Measurements from ENCODE around the gene TBC1D20.

TBC1D20 gene

DNA sequence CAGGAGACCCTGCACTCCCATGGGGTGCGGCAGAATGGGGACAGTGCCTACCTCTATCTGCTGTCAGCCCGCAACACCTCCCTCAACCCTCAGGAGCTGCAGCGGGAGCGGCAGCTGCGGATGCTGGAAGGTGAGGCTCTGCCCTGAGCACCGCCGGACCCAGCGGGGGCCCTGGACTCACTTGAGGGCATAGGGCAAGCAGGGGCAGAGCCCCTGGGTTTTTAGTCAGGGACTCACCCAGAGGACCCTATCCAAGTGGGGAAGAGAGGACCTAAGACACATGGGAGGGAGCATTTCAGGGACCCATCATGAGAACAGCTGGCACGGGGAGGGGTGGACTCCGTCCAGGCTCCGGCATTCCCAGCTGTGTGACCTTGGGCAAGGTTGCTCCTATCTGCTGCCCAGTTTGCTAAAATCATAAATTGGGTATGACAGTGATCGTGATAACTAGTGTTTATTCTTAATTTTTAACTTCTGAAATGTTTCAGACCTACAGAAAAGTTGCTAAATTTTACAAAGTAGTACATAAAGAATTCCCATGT is 44.5 kb downstream of the TBC1D20 start:
- no peak overlapping the region for H3K4me3 ChIP-seq (replicated peaks in 1 of 2; ENCODE audit: low read depth in 2 of 2, low read length in 2 of 2)
- DNase-seq (ENCODE audit: low read depth in 2 of 2): no peak
- TF ChIP-seq, protein P1, sequence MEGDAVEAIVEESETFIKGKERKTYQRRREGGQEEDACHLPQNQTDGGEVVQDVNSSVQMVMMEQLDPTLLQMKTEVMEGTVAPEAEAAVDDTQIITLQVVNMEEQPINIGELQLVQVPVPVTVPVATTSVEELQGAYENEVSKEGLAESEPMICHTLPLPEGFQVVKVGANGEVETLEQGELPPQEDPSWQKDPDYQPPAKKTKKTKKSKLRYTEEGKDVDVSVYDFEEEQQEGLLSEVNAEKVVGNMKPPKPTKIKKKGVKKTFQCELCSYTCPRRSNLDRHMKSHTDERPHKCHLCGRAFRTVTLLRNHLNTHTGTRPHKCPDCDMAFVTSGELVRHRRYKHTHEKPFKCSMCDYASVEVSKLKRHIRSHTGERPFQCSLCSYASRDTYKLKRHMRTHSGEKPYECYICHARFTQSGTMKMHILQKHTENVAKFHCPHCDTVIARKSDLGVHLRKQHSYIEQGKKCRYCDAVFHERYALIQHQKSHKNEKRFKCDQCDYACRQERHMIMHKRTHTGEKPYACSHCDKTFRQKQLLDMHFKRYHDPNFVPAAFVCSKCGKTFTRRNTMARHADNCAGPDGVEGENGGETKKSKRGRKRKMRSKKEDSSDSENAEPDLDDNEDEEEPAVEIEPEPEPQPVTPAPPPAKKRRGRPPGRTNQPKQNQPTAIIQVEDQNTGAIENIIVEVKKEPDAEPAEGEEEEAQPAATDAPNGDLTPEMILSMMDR (IDR thresholded peaks at IDR 0.05; ENCODE audit: low read depth, low read length): no peak

- no peak for DNase-seq (ENCODE audit: low read depth in 2 of 2)
- TF ChIP-seq, protein P1 (IDR thresholded peaks at IDR 0.05; ENCODE audit: low read depth, low read length): no peak
- H3K4me3 ChIP-seq (replicated peaks in 1 of 2; ENCODE audit: low read depth in 2 of 2, low read length in 2 of 2): no peak overlapping the region
These were observed 45.2 kb downstream of the TBC1D20 start for GRCh38 chr20:416950-417800.

DNA sequence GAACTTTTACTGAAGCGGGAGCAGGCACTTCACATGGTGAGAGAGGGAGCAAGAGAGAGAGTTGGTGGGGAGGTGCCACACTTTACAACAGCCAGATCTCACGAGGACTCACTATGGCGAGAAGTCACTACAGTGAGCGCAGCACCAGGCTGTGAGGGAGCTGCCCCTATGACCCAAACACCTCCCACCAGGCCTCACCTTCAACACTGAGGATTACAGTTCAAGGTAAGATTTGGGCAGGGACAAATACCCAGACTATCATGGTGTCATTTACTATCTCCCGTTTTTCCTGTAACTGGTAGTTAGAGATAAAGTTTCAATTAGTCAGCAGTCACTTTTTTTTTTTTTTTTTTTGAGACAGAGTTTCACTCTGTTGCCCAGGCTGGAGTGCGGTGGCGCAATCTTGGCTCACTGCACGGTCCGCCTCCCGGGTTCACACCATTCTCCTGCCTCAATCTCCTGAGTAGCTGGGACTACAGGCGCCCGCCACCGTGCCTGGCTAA is 46.5 kb downstream of the TBC1D20 start:
- DNase-seq (ENCODE audit: low read depth in 2 of 2): peak in 1 of 2 donors; percentile 14
- no peak overlapping the region for H3K4me3 ChIP-seq (replicated peaks in 1 of 2; ENCODE audit: low read depth in 2 of 2, low read length in 2 of 2)
- TF ChIP-seq, protein P1 (IDR thresholded peaks at IDR 0.05; ENCODE audit: low read depth, low read length): no peak

DNA sequence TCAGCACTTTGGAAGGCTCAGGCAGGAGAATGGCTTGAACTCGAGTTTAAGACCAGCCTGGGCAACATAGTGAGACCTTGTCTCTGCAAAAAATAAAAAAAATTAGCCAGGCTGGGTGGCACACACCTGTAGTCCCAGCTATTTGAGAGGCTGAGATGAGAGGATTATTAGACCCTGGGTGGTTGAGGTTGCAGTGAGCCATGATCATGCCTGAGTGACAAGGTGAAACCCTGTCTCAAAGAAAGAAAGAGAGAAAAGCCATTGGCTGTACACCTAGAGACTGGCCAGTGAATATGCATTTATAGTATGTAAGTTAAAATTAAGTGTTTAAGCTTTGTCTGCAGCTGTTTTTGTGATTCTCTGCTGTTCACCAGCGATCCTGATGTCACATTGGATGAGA is 48.2 kb downstream of the TBC1D20 start:
- DNase-seq (ENCODE audit: low read depth in 2 of 2): no peak
- H3K4me3 ChIP-seq (replicated peaks in 1 of 2; ENCODE audit: low read depth in 2 of 2, low read length in 2 of 2): no peak overlapping the region
- TF ChIP-seq, protein P1 (IDR thresholded peaks at IDR 0.05; ENCODE audit: low read depth, low read length): no peak

DNA sequence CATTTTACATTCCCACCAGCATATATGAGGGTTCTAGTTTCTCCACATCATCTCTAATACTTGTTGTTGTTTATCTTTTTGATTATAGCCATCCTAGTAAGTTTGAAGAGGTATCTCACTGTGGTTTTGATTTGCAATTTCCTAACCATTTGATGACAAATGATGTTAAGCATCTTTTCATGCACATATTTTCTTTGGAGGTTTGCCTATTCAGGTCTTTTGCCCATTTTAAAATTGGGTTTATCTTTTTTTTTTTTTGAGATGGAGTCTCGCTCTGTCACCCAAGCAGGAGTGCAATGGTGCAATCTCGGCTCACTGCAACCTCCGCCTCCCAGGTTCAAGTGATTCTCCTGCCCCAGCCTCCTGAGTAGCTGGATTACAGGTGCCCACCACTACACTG is 50.3 kb downstream of the TBC1D20 start:
- TF ChIP-seq, protein P1 (IDR thresholded peaks at IDR 0.05; ENCODE audit: low read depth, low read length): no peak
- no peak overlapping the region for H3K4me3 ChIP-seq (replicated peaks in 1 of 2; ENCODE audit: low read depth in 2 of 2, low read length in 2 of 2)
- DNase-seq (ENCODE audit: low read depth in 2 of 2): no peak

GRCh38 chr20:409697-410559 is 52.4 kb downstream of the TBC1D20 start:
- DNase-seq (ENCODE audit: low read depth in 2 of 2): no peak
- H3K4me3 ChIP-seq (replicated peaks in 1 of 2; ENCODE audit: low read depth in 2 of 2, low read length in 2 of 2): peak overlapping the region; percentile 99
- TF ChIP-seq, protein P1 (IDR thresholded peaks at IDR 0.05; ENCODE audit: low read depth, low read length): no peak
